B cell (primary cell): Measurements from ENCODE around the gene PLA2G12B. TPM values are rescaled to one million over a fixed set of nuclear protein-coding genes. Genes with fewer than 3 reads are reported as not detected.

ENCODE experiments used
- ATAC-seq: fragments of 200-7000 bp; cut with Tn5 transposase; one replicate; pipeline ENCODE4 v1.10.0; 2021; ENCODE audit warnings: low read depth, mild to moderate bottlenecking, moderate number of reproducible peaks, moderate library complexity
- CTCF ChIA-PET: fragments of 350-600 bp; sonication (Branson Sonifier 250); formaldehyde crosslinking; loops from one replicate; lab custom pipeline; 2021; ENCODE audit warnings: antibody characterized with exemption, inconsistent platforms; lab: Charles Lee
- POLR2A ChIA-PET: fragments of 350-600 bp; sonication (Branson Sonifier 250); formaldehyde crosslinking; loops from one replicate; lab custom pipeline; 2021; ENCODE audit warnings: antibody characterized with exemption; lab: Charles Lee
- DNase-seq: peaks from one replicate; pipeline ENCODE4 v3.0.0; 2013
- H2AFZ ChIP-seq: 2 replicates; pipeline ENCODE4 v1.6.1; 2012; ENCODE audit warnings: mild to moderate bottlenecking, low read depth, low read length; ENCODE audit not compliant: insufficient read depth, poor library complexity, severe bottlenecking
- H3K27ac ChIP-seq, 2 donors: 1 replicate in 1 of 2; 2 replicates in 1 of 2; pipeline ENCODE4 v1.5.1; 2012 to 2013; ENCODE audit warnings: low read length in 2 of 2, mild to moderate bottlenecking in 2 of 2, moderate library complexity in 1 of 2
- H3K27me3 ChIP-seq, 4 experiments: fragments of 200-600 bp in 1 of 4; sonication (generic) in 1 of 4; replicated peaks in 1 of 4; 1 replicate in 2 of 4; 2 replicates in 2 of 4; pipeline versions ENCODE4 v1.6.1 to v1.7.0; 2013 to 2016; ENCODE audit warnings: low read length in 3 of 4, mild to moderate bottlenecking in 2 of 4, mixed read lengths in 1 of 4, moderate library complexity in 1 of 4; ENCODE audit not compliant: insufficient read depth in 4 of 4, control insufficient read depth in 3 of 4; ENCODE audit errors: control extremely low read depth in 1 of 4
- H3K36me3 ChIP-seq, 2 experiments: replicated peaks in 1 of 2; 1 replicate in 1 of 2; 2 replicates in 1 of 2; pipeline versions ENCODE4 v1.6.1 to v1.7.1; 2013; ENCODE audit warnings: low read length in 1 of 2; ENCODE audit not compliant: insufficient read depth in 2 of 2, control insufficient read depth in 1 of 2; ENCODE audit errors: control extremely low read depth in 1 of 2, extremely low read depth in 1 of 2
- H3K4me1 ChIP-seq, 2 donors: fragments of 200-600 bp in 1 of 2; sonication (generic) in 1 of 2; 1 replicate in 1 of 2; 2 replicates in 1 of 2; pipeline versions ENCODE4 v1.5.1 to v1.6.1; 2013 to 2017; ENCODE audit warnings: low read length in 2 of 2; ENCODE audit not compliant: control insufficient read depth in 2 of 2, insufficient read depth in 2 of 2
- H3K4me2 ChIP-seq: replicated peaks from 2 replicates; pipeline ENCODE3; 2012; ENCODE audit warnings: mild to moderate bottlenecking, low read depth, low read length; ENCODE audit not compliant: poor library complexity, severe bottlenecking
- H3K4me3 ChIP-seq, 5 experiments: fragments of 200-600 bp in 1 of 5; sonication (generic) in 1 of 5; 1 replicate in 3 of 5; 2 replicates in 2 of 5; pipeline versions ENCODE4 v1.5.1 to v1.7.0; 2011 to 2016; ENCODE audit warnings: low read length in 4 of 5, mild to moderate bottlenecking in 4 of 5, low read depth in 2 of 5, control low read depth in 1 of 5, moderate library complexity in 1 of 5; ENCODE audit not compliant: insufficient read depth in 1 of 5; ENCODE audit errors: control extremely low read depth in 1 of 5, extremely low read depth in 1 of 5
- H3K79me2 ChIP-seq: fragments of 200-600 bp; sonication (generic); one replicate; pipeline ENCODE4 v1.6.0; 2016; ENCODE audit warnings: low read length; ENCODE audit not compliant: control insufficient read depth, insufficient read depth
- H3K9ac ChIP-seq: fragments of 200-600 bp; sonication (generic); 2 replicates; pipeline ENCODE4 v1.6.1; 2017; ENCODE audit warnings: mild to moderate bottlenecking, low read length, moderate library complexity
- H3K9me3 ChIP-seq, 3 donors: one replicate each; pipeline versions ENCODE4 v1.6.1 to v1.7.1; 2013; ENCODE audit warnings: low read length in 2 of 3; ENCODE audit not compliant: control insufficient read depth in 2 of 3, insufficient read depth in 1 of 3; ENCODE audit errors: control extremely low read depth in 1 of 3
- H4K20me1 ChIP-seq: 2 replicates; pipeline ENCODE4 v1.6.0; 2012; ENCODE audit warnings: mild to moderate bottlenecking, low read length; ENCODE audit not compliant: insufficient read depth, control insufficient read depth, poor library complexity, severe bottlenecking
- H3K27ac Mint-ChIP-seq: one replicate; pipeline ENCODE4 v1.8.0; 2021; ENCODE audit warnings: mixed read lengths
- H3K27me3 Mint-ChIP-seq: one replicate; pipeline ENCODE4 v1.8.0; 2021; ENCODE audit warnings: mixed read lengths
- H3K4me1 Mint-ChIP-seq: one replicate; pipeline ENCODE4 v1.8.0; 2021; ENCODE audit warnings: mixed read lengths
- H3K4me3 Mint-ChIP-seq: one replicate; pipeline ENCODE4 v1.8.0; 2021; ENCODE audit warnings: mixed read lengths
- H3K9me3 Mint-ChIP-seq: one replicate; pipeline ENCODE4 v1.8.0; 2022; ENCODE audit warnings: mixed read lengths; ENCODE audit not compliant: insufficient read depth
- EZH2 ChIP-seq: IDR thresholded peaks from 2 replicates; pipeline ENCODE4 v1.6.1; 2012; ENCODE audit warnings: borderline replicate concordance, low read depth, mild to moderate bottlenecking, moderate library complexity, low read length; ENCODE audit not compliant: insufficient read depth, poor library complexity, severe bottlenecking
- WGBS: methylation state at CpG from one replicate; pipeline ENCODE4 v1.1.5; 2013; ENCODE audit warnings: missing lambda C conversion rate; ENCODE audit not compliant: insufficient coverage; 5-methylcytosine and 5-hydroxymethylcytosine counted together
- intact Hi-C: fragments of 100-400 bp; cut with micrococcal nuclease; formaldehyde crosslinking; loops from one replicate; pipeline ENCODE4 v1.10.0; 2022
- polyA plus RNA-seq: library from polyadenylated mRNA; depleted of rRNA; stranded (reverse); fragments of >200 nt; gene quantifications from 2 replicates; pipeline ENCODE4 v1.2.3, GENCODE V29; 2012
- total RNA-seq, 2 donors: library from RNA; stranded (reverse); fragments of 120-200 nt in 1 of 2; gene quantifications; 1 replicate in 1 of 2; 2 replicates in 1 of 2; pipeline versions ENCODE4 v1.2.3 to v1.2.4, GENCODE V29; 2013 to 2022
- TF ChIP-seq, protein P1 (sequence below): fragments of 200-600 bp; IDR thresholded peaks from one replicate; pipeline ENCODE4 v1.8.0; 2022; ENCODE audit warnings: antibody characterized with exemption, mild to moderate bottlenecking

PLA2G12B gene
- total and polyA plus RNA-seq, 2 donors (not counting 1 experiment from before 2014, with no cell fraction given): not detected

DNA sequence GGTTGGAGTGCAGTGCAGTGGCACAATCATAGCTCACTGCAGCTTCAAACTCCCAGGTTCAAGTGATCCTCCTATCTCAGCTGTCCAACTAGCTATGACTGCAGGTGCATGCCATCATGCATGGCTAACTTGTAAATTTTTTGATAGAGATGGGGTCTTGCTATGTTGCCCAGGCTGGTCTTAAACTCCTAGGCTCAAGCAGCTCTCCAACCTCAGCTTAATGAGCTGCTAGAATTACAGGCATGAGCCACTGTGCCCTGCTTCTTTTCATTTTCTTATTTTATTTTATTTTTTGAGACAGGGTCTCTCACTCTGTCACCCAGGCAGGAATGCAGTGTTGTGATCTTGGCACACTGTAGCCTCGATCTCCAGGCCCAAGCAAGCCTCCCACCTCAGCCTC is 7.6 kb downstream of the PLA2G12B start:
- ATAC-seq (no peak), DNase-seq (no peak)
- Histone ChIP-seq H2AFZ (no peak overlapping the region), H3K79me2 (no peaks in the 10 kb centered on the region), H3K4me2 (no peak overlapping the region), H3K9me3 (peaks cover 0 to 4% (median 0%) of the 10 kb centered on the region in 3 donors), H3K9ac (no peak overlapping the region), H3K27ac (no peak overlapping the region), H3K36me3 (no peaks in the 10 kb centered on the region), H3K4me1 (no peaks in the 10 kb centered on the region), H4K20me1 (no peaks in the 10 kb centered on the region), H3K4me3 (no peak overlapping the region), H3K27me3 (peaks cover 0 to 7% (median 2%) of the 10 kb centered on the region in 4 experiments)
- Mint-ChIP-seq H3K4me3 (no peak overlapping the region), H3K4me1 (no peaks in the 10 kb centered on the region), H3K27me3 (peaks cover 14% of the 10 kb centered on the region), H3K9me3 (no peaks in the 10 kb centered on the region), H3K27ac (no peak overlapping the region)
- POLR2A ChIA-PET: no interaction called here
- no CpG with 5 or more reads among the region's 1 CpG for WGBS
- intact Hi-C loops: no loop called here
- TF ChIP-seq, protein P1, sequence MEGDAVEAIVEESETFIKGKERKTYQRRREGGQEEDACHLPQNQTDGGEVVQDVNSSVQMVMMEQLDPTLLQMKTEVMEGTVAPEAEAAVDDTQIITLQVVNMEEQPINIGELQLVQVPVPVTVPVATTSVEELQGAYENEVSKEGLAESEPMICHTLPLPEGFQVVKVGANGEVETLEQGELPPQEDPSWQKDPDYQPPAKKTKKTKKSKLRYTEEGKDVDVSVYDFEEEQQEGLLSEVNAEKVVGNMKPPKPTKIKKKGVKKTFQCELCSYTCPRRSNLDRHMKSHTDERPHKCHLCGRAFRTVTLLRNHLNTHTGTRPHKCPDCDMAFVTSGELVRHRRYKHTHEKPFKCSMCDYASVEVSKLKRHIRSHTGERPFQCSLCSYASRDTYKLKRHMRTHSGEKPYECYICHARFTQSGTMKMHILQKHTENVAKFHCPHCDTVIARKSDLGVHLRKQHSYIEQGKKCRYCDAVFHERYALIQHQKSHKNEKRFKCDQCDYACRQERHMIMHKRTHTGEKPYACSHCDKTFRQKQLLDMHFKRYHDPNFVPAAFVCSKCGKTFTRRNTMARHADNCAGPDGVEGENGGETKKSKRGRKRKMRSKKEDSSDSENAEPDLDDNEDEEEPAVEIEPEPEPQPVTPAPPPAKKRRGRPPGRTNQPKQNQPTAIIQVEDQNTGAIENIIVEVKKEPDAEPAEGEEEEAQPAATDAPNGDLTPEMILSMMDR: no peak
- TF ChIP-seq EZH2: no peak
- CTCF ChIA-PET: no interaction called here

DNA sequence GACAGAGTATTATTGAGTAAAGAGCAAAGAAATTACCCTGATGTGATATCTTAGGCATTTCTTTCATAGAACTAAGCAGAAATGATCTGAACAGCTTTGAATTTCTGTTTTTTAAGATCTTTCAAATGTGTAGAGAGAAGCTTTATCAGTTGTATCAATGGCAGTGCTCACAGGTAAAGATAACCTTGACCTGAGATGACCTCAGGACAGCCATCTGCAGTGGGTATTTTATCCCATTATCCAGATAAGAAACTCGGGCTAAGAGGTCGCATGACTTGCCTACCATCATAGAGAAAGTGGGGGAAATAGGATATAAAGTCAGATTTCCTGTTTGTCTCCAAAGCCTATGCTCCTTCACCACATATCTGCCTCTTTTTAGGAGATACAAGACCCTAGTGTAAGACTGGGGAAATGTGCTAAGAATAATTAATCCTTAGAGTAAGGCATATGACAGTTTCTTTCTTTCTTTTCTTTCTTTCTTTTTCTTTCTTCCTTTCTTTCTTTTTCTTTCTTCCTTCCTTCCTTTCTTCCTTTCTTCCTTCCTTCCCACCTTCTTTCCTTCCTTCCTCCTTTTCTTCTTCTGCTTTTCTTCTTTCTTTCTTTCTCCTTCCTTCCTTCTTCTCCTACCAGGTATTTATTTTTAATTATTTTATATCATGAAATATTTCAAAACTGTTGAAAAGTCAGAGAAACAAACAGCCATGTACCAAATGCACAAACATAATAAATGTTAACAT is 10.9 kb downstream of the PLA2G12B start:
- no peak overlapping the region for H3K9ac ChIP-seq
- no peak overlapping the region for H3K4me2 ChIP-seq
- H3K27ac ChIP-seq: no peak overlapping the region
- no peaks in the 10 kb centered on the region for H3K36me3 ChIP-seq
- H3K9me3 ChIP-seq: peaks cover 0 to 4% (median 0%) of the 10 kb centered on the region in 3 donors
- no peak overlapping the region for H3K4me3 Mint-ChIP-seq
- H3K27me3 ChIP-seq: peaks cover 0 to 7% (median 2%) of the 10 kb centered on the region in 4 experiments
- no peaks in the 10 kb centered on the region for H3K4me1 Mint-ChIP-seq
- no peak for TF ChIP-seq EZH2
- TF ChIP-seq, protein P1: no peak
- ATAC-seq: no peak
- ChIA-PET CTCF (no interaction called here), POLR2A (no interaction called here)
- no peak for DNase-seq
- no peak overlapping the region for H3K27ac Mint-ChIP-seq
- no peaks in the 10 kb centered on the region for H4K20me1 ChIP-seq
- no peak overlapping the region for H3K4me3 ChIP-seq
- WGBS: no CpG with 5 or more reads among the region's 2 CpGs
- H3K9me3 Mint-ChIP-seq: no peaks in the 10 kb centered on the region
- no peak overlapping the region for H2AFZ ChIP-seq
- intact Hi-C loops: no loop called here
- no peaks in the 10 kb centered on the region for H3K4me1 ChIP-seq
- H3K27me3 Mint-ChIP-seq: peaks cover 7% of the 10 kb centered on the region
- no peaks in the 10 kb centered on the region for H3K79me2 ChIP-seq
